ENCODE measurements around the gene PARD3.
A peak's percentile ranks its signal among the peaks of the same experiment; 100 is the strongest.

PARD3 gene

DNA sequence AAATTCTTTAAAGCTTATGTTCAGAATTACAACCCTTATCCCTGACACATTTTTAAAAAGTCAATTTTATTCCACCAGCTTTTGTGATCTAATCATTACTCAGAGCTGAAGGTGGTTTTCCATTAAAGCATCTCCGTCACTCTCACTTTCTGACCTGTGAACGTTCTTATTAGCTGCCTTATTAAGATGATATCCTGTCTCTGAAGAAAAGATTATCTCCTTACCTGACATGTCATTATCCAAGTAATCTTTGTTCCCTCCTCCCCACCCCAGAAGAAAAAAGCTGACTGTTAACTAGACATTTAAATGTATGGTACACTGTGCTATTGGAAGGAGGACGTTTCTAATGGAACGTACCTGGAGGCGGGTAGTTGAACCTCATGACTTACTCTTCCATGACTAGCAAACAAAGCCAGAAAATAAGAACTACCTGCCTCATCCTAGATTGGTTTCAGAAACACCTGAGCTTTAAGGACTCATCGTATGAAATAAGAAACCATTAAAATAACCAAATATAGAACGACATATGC, 708.7 kb downstream of the PARD3 start:
- no peak for DNase-seq

DNA sequence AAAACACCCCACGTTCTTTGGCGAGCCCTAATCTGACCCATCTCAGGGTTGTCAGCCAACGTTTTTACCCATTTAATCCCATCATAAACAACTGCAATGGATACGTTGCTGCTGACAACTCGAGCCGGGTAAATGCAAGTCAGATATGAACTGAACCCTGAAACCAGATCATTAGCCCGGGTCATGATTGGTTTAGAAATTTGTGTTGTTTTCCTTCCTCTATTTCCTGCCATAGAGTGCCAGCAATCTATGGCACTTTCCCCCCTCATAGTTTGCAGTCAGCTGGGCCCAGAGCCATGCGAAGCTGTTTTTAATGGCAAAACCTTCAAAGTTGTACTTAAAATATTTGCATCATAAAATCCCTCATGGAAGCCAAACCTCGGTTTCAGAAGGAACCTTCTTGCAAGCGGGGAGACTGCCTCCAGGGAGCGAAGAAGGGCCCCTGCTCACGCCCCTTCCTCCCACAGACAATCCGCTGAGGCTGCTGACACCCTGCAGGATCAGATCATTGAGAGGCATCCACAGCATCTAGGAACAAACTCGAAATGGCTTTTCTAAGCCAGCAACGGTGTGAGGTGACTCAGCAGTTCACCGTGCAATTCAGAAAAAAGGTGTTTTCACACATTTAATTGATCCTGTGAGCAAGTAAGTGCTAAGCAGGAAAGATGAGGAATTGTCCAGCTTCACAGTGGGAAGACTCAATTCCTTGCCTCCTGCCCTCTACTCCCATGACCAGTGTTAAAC, 710.1 kb downstream of the PARD3 start:
- no peak for DNase-seq

DNA sequence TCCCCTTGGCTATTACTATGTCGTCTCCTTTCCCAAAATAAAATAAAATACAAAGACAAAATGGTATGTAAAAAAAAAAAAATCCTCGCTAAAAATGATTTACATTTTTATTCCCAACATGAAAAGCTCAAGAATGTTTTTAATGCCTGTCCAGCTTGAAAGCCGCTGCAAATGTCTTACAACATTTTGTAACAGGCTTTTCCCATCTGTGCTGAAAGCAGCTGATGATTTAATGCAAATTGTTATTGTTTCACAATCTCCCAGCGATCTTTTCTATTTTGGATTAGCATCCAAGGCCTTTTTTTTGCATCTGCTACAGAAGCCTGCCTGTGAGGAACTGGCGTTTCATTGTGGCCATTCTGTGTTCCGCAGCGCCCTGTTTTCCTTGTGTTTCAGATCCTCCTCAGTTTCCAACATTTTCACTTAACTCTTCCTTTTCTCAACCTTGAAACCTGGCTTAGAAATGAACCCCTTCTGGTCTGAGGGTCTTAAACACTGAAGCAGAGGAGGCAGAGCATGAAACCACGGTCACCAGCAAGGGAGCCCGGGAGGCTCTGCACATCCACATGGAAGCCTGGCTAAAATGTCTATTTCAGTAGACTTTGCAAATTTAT, 712.1 kb downstream of the PARD3 start:
- no peak for DNase-seq

DNA sequence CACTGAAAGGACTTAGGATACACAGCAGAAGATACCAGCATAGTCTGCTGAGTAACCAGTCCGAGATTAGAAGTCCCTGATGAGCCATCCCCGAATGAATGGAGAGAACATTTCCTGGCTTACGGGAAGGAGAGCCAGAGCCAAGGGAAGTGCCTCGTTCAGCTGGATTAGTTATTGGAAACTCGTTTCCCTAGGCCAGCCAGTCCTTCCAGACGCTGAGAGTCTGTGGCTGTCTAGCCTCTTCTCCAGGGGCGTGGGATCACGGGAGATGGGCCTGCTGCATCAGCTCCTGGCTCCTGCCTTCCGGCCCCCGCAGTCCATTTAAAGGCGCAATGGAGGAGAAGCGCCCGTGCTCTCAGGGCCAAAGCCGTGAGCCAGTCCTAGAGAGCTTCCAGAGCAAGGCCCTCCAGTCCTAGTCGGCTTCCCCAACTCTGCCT, 712.8 kb downstream of the PARD3 start:
- no peak for DNase-seq

DNA sequence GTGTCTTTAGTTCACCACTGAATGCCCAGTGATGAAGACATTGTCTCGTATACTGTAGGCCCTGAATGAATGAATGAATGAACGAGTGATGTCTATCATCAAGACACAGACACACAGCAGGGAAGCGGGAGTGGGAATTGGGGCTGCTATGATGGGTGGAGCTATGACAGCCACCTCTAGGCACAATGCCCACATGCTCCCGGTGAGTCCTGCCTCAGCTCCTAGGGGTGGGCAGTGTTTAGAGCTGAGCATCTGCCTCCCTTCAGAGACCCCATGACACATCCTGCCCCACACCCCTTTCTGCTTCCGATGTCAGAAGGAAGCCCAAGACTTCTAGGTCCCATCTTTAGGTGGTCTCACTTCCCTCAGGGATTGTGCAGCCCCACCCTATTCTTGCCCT, 714.1 kb downstream of the PARD3 start:
- DNase-seq = no peak

DNA sequence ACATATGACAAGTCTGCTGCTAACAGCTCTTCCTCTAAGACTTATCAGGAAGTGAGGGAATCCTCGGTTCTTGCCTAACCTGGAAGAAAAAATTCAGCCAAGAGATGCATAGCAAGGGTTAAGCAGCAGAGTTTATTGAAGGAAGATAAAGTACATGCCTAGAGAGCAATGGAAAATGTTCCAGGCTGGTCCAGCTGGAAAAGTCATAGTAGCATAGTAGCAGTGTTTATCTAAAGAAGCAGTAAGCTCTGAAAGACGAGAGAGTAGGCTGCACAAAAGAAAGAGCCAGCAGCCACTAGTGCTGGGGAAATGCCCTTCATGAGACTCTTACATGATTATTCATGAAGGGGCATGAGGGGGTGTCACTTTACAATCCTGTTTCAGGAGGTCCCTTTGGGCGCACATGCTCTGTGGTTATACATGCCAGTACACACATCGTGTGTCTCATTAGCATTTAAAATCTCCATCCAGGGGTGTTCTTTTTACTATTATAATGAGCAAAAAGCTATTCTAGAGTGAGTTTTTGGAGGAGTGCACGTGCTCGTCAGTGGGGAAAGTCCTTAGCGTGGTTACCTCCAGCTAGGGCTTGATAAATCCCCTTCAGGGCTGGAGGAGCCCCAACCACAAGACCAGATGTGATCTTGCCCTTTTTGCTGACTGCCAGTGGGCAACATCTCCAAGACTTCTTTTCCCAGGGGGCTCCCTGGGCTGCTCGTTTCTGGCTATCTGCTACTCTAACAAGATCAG, 716.1 kb downstream of the PARD3 start:
- DNase-seq = no peak

DNA sequence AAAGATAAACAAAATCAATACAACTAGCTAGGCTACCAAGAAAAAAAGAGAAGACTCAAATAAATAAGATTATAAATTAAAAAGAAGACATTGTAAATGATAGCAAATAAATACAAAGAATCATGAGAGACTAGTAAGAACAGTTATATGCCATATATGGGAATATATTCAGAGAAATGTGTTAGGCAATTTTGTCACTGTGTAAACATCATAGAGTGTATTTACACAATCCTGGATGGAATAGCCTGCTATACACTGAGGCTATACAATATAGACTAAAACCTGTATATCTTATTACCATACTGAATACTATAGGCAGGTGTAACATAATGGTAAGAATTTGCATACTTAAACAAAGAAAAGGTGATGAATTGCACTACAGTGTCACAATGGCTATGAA, 717.4 kb downstream of the PARD3 start:
- DNase-seq = no peak

DNA sequence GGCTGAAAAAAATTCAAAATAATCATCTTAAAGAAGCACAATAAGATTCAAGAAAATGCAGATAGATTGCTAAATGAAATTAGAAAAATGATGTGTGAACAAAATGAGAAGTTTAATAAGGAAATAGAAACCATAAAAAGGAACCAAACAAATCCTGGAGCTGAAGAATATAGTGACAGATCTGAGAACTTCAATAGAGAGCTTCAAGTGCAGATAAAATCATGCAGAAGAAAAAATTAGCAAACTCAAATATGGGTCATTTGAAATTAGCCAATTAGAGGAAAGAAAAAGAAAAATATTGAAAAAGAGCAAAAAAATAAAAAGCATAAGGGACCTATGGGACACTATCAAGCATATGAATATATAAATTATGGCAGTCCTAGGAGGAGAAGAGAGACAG, 720.1 kb downstream of the PARD3 start:
- no peak for DNase-seq

DNA sequence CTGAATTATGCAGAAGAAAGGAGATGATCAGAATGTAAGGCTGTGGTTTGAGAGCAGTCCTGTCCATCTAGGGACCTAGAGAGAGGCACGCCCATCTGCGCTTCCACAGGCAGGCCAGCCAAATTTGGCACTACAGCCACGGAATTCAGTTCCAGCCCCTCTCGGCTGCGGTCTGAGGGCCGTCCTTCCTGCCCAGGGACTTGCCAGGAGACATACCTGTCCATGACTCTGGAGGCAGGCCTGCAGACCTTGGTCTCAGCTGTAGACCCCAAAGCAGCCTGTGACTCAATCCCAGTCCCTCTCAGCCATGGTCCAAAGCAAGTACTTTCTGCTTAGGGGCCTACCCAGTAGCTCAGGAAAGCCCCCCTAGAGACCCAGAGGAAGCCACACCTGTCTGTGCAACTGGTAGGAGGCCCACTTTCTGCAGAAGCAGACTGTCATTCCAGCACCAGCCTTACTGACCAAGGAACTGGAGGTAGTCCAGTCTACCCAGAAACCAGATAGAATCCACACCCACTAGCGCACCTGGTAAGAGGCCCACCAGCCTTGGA, 720.9 kb downstream of the PARD3 start:
- DNase-seq = no peak

DNA sequence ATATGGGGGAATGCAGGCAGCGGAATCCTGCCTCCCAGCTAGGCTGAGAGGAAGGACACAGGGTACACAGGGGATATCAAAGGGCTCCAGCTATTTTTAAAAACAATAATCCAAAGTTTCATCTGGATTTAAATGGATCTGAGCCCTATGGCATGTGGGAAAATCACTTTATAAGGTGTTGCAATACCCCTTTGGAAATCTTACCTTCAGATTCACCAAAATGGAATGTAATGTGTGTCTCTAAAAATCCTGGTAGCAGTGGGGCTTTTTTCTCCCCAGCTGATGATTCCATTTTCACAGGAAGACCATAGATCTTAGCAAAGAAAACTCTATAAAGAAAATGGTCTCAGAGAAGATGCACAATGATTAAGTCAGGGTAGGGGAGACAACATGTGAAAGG, 722.2 kb downstream of the PARD3 start:
- DNase-seq = no peak

DNA sequence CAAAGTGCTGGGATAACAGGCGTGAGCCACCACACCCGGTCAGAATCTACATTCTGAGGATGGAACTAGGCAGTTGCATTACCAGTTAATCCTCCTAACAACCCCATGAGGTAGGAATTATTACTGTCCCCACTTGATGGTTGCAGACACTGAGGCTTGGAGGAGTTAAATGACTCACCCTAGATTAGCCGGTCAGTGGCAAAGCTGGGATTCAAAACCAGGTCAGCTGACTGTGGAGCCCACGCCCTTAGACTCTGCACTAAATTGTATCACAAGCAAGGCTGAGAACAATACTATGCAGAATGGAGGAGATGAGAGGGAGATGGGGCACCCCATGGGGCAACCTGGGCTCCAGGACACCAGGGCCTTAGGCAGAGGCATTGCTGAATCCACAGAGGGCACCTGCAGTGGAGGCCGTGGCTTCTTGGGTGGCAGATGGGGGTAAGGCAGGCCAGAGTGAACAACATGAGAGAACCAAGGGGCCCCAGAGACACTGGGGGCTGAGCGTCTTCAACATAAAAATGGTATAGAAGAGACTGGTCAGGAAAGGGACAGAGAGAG, 723.4 kb downstream of the PARD3 start:
- DNase-seq = no peak

DNA sequence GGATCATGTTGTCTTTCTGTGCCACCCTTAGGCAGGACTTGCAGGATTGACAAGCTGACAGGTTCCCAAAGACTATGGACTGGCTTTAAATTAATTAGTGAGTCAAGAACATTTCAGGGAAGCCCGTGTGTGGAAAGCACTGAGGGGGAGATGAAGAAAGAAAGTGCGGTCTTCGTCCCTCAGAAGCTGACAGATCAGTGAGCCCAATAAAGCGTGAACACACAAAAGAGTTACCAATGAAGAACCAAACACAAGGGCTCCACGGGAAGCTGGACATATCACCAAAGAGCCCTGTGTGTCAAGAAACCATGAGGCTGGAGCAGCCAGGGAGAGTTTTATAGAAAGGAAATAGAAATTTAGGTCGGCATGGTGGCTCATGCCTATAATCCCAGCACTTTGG, 725.8 kb downstream of the PARD3 start:
- no peak for DNase-seq

DNA sequence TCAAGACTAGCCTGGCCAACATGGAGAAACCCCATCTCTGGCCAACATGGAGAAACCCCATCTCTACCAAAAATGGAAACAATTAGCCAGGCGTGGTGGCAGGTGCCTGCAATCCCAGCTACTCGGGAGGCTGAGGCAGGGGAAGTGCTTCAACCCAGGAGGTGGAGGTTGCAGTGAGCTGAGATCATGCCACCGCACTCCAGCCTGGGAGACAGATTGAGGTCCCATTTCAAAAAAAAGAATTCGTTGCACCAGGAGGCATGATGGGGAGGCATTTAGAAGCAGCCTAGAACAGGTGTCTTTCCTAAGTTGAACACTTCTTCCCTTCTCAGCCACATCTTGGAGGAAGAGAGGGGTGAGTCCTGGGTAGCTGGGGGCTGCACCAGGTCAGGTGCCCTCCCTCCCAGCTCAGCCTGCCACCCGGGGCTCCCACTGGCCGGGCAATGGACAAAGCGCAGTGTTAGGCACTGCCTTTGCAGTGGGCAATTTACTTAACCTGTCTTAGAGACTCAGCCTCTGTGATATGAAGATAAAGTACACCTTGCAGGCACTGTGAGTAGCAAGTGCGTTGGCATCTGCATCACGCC, 726.8 kb downstream of the PARD3 start:
- no peak for DNase-seq

DNA sequence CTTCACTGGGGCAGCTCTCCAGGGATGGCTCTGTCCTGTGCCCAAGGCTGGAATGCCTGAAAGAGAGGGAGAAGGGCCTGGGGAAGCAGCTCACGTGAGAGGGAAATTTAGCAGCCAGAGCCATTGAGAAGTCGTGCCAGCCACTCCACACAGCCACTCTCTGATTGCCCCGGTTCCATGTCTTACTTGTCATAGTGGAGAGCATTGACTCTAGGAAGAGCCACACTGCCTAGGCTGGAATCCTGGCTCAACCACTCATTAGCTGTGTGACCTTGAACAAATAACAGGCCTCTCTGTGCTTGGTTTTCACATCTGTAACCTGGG, 728.0 kb downstream of the PARD3 start:
- DNase-seq = no peak

DNA sequence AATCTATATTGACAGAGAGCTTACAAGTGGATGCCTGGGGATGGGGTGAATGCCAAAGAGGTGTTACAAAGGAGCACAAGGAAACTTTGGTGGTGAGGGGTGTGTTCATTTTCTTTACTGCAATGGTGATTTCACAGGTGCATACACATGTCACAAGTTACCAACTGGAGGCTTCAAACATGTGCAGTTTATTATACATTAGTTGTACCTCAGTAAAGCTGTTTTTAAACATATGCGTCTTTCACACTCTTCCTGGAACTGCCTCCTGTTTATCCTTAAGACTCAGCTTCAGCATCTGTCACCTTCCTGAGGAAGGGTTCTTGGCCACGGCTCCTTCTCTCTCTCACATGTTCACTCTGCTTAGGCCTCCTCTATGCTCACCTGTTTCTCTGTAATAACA, 731.5 kb downstream of the PARD3 start:
- no peak for DNase-seq

DNA sequence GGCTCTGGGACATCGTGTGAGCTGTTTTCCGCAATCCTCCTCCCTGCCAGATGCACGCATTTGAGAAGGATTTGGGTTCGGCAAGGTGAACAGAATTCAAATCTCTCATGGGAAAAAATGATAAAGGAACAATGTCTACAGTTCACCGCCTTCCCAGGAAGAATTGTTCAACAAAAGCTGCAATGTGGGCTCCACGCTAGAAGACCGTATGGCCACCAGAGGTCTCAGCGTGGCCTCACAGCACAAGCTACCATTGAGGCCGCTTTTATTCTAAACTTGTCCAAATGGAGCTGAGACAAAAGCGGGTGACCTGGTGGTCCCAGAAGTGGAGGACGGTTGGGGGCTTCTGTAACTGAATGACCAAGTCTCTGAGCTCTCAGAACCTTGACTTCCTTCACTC, 733.1 kb downstream of the PARD3 start:
- peak; percentile 2 for DNase-seq

DNA sequence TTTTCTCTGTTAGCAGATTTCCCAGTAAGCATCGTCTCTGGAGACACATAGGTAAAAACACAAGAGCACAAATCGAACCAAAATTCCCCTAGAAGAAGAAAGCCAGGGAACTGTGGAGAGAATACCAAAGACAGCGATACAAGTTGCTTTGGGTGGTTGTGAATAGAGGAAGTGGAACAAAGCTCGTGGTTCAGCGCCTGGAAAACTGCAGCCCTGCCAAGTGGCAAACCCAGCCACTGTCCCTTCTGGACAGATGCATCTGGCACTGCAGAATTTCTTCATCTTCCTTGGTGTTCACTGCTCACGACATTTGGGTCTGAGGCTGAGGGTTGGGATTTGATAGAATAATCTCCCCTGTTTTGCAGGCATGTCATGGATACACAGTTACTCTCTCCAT, 733.8 kb downstream of the PARD3 start:
- no peak for DNase-seq

DNA sequence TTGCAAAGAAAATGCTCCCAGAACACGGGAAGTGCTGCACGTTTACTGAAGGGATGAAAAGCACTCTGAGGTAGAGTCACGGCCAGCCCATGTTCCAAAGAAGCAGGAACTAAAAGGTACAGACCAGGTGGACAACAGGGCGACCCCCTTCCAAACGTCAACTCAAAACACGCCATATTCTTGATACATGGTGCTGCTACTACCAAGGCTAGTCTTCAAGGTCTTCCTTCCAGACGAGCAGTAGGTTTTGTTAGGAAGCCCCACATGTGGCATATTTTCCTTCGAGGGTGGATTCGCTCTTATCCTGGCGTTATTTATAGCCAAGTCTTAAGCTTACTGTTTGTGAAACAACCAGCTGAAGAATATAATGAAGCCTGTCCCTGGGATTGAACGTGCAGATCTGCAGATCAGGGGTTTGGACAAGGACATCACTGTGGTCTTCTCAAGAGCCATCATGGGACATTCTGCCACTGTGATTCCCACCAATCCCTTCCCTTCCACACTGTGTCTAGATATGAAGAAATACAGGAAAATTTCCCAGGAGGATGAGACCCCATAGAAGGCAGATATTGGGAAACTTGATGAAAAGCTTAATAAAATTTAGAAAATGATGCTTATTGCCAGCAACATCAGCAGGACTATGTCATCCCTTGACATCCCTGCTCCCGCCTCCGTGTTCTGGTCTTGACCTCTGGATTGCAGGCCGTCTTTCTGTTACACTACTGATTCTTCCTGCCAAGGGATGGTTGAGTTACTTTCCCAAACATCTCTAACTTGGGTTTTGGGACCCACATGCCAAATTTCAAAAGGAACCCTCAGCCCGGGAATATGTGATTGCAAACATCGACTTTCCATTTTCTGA, 734.4 kb downstream of the PARD3 start:
- DNase-seq = no peak

DNA sequence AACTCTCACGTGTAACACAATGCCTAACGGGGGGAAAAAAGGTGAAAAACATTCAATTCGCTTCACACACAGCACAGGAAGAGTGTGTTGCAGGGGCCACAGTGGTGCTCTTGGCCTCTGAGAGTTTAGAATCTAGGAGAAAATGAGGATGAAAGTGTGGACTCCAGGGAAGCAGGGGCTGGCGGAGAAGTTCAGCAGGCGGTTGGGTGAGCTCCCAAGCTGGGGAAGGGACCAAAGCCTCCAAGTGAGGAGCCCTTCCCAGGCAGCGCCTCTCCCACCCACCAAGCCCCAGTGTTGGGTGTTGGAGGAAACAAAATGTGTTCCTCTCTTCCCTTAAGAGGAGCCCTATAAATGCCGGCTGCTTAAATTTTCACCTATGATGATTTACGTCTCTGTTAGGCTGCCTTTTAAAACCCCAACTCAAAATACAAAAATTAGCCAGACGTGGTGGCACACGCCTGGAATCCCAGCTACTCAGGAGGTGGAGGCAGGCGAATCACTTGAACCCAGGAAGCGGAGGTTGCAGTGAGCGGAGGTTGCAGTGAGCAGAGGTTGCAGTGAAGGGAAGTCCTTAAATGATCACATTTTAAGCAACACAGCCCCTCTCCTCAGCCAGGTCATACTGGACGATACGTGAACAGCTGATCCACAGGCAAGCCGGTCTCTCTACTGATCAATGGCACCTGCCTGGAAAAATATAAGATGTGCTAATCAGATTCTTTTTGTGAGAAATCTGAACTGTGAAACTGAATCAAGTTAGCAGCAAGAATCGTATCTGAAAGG, 735.2 kb downstream of the PARD3 start:
- no peak for DNase-seq

DNA sequence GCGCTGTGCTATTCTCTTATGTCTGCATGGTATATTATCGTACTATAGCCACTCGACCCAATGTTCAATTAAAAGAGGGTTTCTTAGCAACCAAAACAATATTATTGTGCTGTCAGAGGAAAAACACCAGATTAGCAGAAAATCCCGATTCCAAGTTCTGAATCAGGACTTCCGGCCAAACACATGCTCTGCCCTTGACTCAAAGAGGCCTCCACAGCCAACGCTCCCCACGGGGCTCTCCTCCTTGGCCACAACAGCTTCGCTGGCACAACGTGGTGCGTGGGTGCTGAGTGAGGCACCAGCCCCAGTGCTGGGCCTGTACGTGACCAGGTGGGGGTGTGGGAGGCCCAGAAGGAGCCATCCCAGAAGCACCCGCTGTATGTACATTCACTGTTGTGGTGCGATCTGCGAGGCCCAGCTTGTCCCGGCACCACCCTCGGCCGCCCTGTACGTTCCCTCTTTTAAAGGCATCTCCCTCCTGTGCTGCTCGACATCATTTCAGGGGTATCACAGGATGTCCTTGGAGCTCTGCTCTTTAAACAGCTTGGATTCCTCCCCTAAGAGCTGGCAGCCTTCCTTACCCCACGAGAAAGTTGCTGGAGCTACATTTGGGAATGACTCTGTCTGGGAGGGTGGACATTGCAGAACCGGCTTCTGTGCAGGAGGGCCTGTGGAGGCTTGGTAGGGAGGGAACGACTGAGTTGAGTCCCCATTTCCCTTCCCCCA, 736.2 kb downstream of the PARD3 start:
- no peak for DNase-seq

Data from hematopoietic multipotent progenitor cell treated with erythropoietin and hydrocortisone succinate and interleukin-3 and kit ligand, for 8 days (in vitro differentiated cells).